ENCODE measurements around the gene ITPKB.

- TF ChIP-seq CTCF (IDR thresholded peaks at IDR 0.05) (no peak), EZH2phosphoT487 (IDR thresholded peaks at IDR 0.05) (no peak)
These were observed 134.3 kb downstream of the ITPKB start for GRCh38 chr1:226604560-226605317.
